Tongue (tissue), 2 donors: Measurements from ENCODE around the gene MPO. TPM values are rescaled to one million over a fixed set of nuclear protein-coding genes. Genes with fewer than 3 reads are reported as not detected.
A peak's percentile ranks its signal among the peaks of the same experiment; 100 is the strongest.

Experiments
- DNase-seq: peaks from one replicate; pipeline ENCODE4 v3.0.0-alpha.2; 2015
- total RNA-seq: library from RNA; depleted of rRNA; stranded (reverse); fragments of >200 nt; gene quantifications from one replicate; pipeline ENCODE4 v1.2.3, GENCODE V29; 2014

MPO gene
- total RNA-seq, 1 donor from 2014 or later, result 19.4 TPM

- no peak for DNase-seq
Observed at GRCh38 chr17:58279736-58280479, 827 bp downstream of the MPO start.

GRCh38 chr17:58279016-58279711 lies 1.6 kb downstream of the MPO start:
- peak; percentile 83 for DNase-seq

DNA sequence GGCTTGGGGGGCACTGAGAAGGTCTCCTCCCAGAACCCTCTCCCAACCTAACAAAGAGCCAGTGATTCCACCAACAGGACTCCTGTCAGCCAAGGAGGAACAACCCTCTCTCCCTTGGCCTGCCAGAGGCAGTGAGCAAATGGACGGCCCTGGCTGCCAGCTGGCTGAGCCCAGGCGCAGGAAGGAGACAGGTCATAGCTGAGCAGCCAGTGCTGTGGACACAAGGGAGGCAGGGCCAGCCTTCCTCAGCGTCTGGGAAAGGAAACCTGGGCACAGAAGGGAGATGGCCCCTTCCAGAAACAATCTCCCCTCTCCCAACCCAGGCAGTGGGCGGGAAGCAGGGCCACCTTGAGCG lies 2.1 kb downstream of the MPO start:
- DNase-seq, result no peak

GRCh38 chr17:58277802-58278595 lies 2.7 kb downstream of the MPO start:
- DNase-seq, result no peak

DNA sequence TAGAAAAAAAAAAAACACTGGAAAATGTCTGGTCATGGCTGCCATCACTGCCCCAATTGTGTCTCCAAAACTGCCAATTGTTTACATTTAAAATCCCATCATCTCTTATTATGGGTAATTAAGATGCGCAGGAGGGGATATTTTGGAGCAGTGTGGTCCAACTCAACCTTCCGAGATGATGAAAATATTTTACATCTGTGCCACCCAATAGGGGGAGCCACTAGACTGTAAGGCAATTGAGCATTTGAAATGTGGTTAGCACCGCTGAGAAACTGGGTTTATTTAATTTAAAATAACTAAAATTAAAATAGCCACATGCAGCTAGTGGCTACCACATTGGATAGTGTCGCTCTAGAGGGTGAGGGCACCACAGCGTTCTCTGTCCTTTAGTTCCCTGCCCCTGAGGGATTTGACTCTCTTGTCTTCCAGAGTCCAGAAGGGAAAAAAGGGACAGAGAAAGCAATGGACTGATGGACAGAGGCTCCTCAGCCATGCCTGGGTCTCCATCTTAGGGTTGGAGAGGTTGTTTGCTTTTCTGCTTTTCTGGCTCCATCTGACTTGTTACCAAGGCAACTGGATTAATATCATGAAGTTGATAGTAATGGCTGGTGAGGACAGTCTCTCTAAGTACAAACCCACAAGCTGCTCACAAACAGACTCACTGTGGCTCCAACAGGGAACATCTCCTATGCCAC lies 3.5 kb downstream of the MPO start:
- no peak for DNase-seq

DNA sequence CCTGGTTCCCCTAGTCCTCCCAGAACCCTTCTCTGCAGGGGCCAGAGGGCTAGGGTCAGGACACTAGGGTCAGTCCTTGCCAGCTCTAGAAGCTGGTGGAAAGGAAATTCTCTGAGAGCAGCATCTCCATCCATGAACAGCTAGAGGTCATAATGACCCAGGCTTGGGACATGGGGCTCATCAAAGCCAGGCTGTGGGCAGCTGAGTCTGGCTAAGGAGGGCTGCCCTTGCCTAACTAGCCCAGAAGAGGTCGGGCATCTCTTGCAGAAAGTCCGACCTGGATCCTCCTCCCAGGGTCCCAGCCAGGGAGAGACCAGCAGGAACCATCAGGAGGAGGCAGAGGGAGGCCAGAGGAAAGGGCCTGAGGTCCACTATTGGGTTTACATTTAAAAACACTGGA lies 4.3 kb downstream of the MPO start:
- DNase-seq, result no peak

DNA sequence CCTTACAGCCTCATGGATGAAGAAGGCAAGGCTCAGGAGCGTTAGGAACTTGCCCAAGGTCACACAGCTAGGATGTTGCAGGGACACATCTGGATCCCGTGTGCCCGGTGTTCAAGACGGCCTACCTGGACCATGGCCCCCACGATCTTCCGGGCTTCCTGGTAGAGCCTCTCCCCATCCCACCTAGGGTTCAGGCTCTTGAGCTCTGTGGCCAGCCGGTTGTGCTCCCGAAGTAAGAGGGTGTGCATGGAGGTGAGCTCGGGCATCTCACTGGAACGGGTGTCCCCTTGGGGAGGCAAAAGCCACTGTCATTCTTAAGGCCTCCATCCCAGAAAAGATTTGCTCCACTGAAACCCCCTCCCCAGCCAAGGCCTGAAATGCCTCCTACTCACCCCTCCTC lies 5.3 kb downstream of the MPO start:
- DNase-seq, result no peak

DNA sequence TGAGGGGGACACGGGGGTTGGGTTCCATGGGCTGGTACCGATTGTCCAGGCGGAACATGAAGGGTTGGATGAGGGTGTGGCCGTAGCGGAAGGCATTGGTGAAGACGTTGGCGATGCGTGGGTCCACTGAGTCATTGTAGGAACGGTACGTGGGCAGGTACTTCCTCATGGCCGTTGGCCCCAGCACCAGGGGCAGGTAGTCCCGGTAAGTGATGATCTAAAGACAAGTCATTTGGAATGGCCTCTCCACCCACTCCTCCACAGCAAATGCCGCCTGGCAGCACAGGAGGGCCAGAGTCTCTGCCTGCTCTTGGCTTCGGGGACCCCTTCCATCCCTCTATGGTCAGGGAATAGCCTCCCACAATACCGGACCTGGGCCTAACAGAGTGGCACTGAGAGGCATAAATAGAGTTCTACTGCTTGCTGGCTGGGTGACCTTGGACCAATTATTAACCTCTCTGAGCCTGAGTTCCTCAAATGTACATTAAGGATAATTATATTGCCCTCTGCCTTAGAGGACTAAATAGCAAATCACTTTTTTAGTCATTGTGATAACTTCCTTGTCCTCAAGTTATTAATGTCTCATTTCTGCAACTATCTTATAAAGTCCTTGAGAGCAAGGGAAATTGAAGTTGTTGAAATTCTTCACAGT lies 7.2 kb downstream of the MPO start:
- DNase-seq, result no peak

GRCh38 chr17:58272367-58273280 lies 8.1 kb downstream of the MPO start:
- DNase-seq, result no peak

DNA sequence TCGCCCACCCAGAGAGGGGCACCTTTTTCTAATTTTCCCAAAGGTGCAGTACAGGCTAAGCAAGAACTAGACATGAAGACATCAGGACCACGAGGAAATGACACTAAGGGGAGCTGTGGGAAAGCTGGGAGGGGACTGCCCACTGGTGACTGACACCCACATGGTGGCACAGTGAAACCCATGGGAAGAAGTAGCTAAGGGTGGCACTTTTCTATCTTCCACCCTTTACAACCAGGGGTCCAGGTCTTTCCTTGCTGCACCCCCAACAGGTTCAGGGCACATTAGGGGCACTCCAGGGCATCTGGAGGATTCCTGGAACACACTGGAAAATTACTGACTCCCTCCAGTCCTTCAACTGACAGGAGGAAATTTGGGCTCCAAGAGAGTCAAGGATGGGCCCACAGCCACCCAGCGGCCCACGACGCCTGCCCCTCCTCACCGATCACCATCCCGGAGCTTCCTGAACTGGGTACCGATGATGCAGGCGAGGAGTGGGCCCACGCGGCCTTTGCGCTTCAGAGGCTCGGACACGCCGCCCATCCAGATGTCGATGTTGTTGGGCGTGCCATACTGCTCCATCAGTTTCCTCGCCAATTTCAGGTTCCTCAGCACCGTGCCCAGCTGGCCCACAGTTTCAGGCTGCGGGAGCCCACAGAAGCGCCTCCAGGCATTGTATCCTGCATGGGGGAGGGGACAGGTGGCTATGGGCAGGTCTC lies 9.4 kb downstream of the MPO start:
- DNase-seq, result no peak

DNA sequence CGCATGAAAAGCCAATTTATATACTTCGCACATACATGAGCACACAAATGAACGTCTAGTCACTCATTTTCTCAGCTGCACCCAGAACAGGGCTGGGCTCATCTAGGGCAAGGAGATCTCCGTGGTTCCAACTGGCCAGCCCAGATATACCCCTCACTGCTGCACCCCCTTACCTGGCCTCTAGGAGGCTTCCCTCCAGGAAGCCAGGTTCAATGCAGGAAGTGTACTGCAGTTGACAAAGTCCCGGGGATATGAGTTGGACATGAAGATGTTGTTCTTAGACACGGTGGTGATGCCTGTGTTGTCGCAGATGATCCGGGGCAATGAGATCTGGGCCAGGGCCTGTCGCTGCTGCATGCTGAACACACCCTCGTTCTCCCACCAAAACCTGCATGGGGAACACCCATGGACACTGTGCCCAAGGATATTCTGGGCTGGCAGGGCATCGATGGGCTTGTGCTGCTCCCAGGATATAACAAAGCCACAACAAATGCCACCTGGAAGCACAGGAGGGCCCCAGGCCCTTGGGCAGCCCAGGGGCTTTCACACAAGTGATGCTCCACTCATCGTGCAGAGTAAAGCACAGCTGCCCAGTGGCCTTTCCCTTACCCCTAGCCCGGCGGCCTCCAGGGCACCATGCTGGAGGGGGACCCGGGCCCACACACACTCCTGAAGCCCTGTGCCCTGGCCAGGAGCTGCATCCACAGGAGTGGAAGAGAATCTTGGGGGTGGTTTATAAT lies 10.1 kb downstream of the MPO start:
- DNase-seq, result no peak

GRCh38 chr17:58269557-58270291 lies 11.0 kb downstream of the MPO start:
- no peak for DNase-seq

DNA sequence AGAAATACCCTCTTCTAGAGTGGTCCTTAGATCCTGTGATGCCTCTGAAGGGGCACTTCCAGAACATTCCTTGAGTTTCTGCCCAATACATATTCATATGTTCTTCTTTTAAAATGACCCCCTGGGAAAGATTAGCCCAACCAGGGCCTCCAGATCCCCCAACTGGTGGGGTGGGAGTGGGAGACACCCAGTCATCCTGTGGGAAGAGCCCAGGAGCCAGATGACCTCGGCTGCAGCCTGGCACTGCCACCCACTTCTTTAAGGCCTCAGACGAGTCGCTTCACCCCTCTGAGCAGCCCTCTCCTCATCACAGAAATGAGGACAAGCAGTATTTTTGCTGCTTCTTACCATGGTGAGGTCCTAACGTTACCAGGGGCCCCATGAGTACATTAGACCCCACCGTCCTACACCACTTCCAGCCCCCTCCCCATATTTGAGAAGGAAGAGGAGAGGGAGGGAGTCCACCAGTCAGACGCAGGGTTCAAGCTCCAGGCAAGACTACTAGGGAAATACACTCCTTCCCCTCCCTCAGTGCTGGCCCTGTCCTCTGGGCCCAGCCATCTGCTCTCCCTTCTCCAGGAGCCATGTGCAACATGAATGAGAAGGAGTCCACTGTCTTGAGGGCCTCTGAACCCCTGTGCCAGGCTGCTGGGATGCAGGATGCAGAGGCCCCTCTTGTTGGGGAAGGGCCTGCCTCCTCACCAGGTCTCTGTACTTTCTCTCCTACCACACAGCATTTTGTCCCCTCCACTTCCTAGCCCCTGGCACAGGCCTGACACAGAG lies 11.8 kb downstream of the MPO start:
- no peak for DNase-seq

DNA sequence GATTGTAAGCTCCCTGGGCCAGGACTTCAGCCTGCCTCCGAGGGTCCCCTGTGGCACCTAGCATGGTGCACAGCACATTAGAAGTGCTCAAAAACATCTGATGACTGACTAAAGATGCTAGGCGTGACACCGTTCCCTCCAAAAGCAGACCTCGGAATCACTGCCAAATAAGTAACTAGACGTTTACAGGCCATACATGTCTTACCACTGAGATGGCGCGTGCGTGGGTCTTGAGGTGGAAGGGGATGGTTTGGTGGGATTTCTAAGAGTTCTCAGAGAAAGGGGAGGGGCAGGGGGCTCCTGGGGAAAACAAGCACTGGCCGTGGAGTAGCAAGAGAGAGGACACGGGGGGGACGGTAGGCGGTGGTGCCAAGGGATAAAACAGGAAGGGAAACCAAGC lies 12.4 kb downstream of the MPO start:
- DNase-seq, result no peak

DNA sequence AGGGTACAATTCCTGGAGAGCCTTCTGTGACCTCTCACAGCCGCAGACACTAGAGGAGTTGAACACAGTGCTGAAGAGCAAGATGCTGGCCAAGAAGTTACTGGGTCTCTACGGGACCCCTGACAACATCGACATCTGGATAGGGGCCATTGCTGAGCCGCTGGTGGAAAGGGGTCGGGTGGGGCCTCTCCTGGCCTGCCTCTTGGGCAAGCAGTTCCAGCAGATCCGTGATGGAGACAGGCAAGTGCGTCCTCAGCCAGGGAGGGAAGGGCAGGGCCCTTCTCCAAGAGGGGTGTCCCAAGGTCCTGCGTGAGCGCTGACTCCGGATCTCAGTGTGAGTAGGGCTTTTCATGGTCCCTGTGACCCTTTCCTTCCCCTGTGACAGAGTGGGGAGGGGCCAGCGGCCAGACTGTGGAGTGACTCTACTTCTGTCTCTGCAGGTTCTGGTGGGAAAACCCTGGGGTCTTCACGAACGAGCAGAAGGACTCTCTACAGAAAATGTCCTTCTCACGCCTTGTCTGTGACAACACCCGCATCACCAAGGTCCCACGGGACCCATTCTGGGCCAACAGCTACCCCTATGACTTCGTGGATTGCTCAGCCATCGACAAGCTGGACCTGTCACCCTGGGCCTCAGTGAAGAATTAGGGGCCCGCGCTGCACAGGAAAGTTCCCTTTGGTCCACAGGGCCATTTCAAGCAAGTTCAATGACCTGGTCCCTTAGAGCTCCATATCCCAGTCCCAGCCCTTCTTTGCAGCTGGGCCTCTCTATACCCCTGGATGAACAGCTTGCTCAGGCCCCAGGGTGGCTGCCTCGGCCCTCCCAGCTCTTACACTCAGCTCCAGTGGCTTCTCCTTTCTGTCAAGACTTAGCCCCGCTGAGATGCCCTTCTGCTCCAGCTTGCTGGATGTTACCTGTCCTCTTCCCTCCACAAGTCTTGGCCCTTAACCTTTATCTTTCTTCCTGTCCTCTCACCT lies 13.1 kb downstream of the MPO start:
- DNase-seq, result no peak
